Astrocyte (in vitro differentiated cells and primary cell): ENCODE results near the gene C1QTNF12. TPM values are rescaled to one million over a fixed set of nuclear protein-coding genes. Genes with fewer than 3 reads are reported as not detected.

ENCODE experiments used
- DNase-seq: peaks from one replicate; pipeline ENCODE4 v3.0.0-alpha.2; 2010; ENCODE audit warnings: low read depth
- FAIRE-seq: peaks from 2 replicates; lab custom pipeline; 2011; peaks lifted over from hg19 to GRCh38; lab: Jason Lieb, UNC
- H2AFZ ChIP-seq: 2 replicates; pipeline ENCODE4 v1.6.0; 2012; ENCODE audit warnings: low read depth, low read length, inconsistent platforms
- H3K27ac ChIP-seq: 2 replicates; pipeline ENCODE4 v1.5.1; 2011; ENCODE audit warnings: low read depth, low read length, inconsistent platforms
- H3K27me3 ChIP-seq: 2 replicates; pipeline ENCODE4 v1.6.0; 2011; ENCODE audit warnings: low read length, inconsistent platforms; ENCODE audit not compliant: insufficient read depth
- H3K36me3 ChIP-seq: 2 replicates; pipeline ENCODE4 v1.5.1; 2011; ENCODE audit warnings: low read length, inconsistent platforms; ENCODE audit not compliant: insufficient read depth
- H3K4me1 ChIP-seq: 2 replicates; pipeline ENCODE4 v1.5.1; 2011; ENCODE audit warnings: low read length, inconsistent platforms; ENCODE audit not compliant: insufficient read depth
- H3K4me2 ChIP-seq: 2 replicates; pipeline ENCODE4 v1.6.0; 2012; ENCODE audit warnings: low read length, inconsistent platforms
- H3K4me3 ChIP-seq: 2 replicates; pipeline ENCODE4 v1.5.1; 2011; ENCODE audit warnings: low read depth, mild to moderate bottlenecking, low read length, inconsistent platforms; ENCODE audit not compliant: insufficient read depth
- H3K79me2 ChIP-seq: 2 replicates; pipeline ENCODE4 v1.6.0; 2012; ENCODE audit warnings: mild to moderate bottlenecking, low read length, inconsistent platforms; ENCODE audit not compliant: insufficient read depth
- H3K9ac ChIP-seq: 2 replicates; pipeline ENCODE4 v1.6.0; 2012; ENCODE audit warnings: mild to moderate bottlenecking, low read length, inconsistent platforms
- H3K9me3 ChIP-seq: 2 replicates; pipeline ENCODE4 v1.5.1; 2012; ENCODE audit warnings: low read depth, mild to moderate bottlenecking, low read length, inconsistent platforms; ENCODE audit not compliant: insufficient read depth
- H4K20me1 ChIP-seq: 2 replicates; pipeline ENCODE4 v1.6.0; 2012; ENCODE audit warnings: low read length, inconsistent platforms; ENCODE audit not compliant: insufficient read depth
- H3K27ac Mint-ChIP-seq: one replicate; pipeline ENCODE4 v1.8.0; 2021; ENCODE audit warnings: mild to moderate bottlenecking, mixed read lengths; ENCODE audit not compliant: unreplicated experiment
- H3K27me3 Mint-ChIP-seq: one replicate; pipeline ENCODE4 v1.8.0; 2021; ENCODE audit warnings: low read depth, mixed read lengths; ENCODE audit not compliant: unreplicated experiment
- H3K36me3 Mint-ChIP-seq: one replicate; pipeline ENCODE4 v1.8.0; 2021; ENCODE audit warnings: low read depth, mixed read lengths; ENCODE audit not compliant: unreplicated experiment
- H3K4me1 Mint-ChIP-seq: one replicate; pipeline ENCODE4 v1.8.0; 2021; ENCODE audit warnings: low read depth, mixed read lengths; ENCODE audit not compliant: unreplicated experiment
- H3K4me3 Mint-ChIP-seq: one replicate; pipeline ENCODE4 v1.8.0; 2021; ENCODE audit warnings: mild to moderate bottlenecking, moderate library complexity, mixed read lengths; ENCODE audit not compliant: unreplicated experiment
- H3K9me3 Mint-ChIP-seq: one replicate; pipeline ENCODE4 v1.8.0; 2021; ENCODE audit warnings: mild to moderate bottlenecking, mixed read lengths; ENCODE audit not compliant: unreplicated experiment
- CTCF ChIP-seq: IDR thresholded peaks from 2 replicates; pipeline ENCODE4 v1.5.1; 2011; ENCODE audit warnings: low read depth, mild to moderate bottlenecking, inconsistent platforms, low read length, moderate library complexity; ENCODE audit not compliant: insufficient read depth
- EZH2 ChIP-seq: IDR thresholded peaks from 2 replicates; pipeline ENCODE4 v1.6.1; 2012; ENCODE audit warnings: mild to moderate bottlenecking, low read length, inconsistent platforms; ENCODE audit not compliant: insufficient read depth
- total RNA-seq: library from RNA; stranded (reverse); gene quantifications from 2 replicates; pipeline ENCODE4 v1.2.1, GENCODE V29; 2021

Gene C1QTNF12
- total RNA-seq, 1 donor from 2014 or later, result 3.9 TPM

GRCh38 chr1:1221887-1222574 is 24.5 kb downstream of the C1QTNF12 start:
- H3K4me2 ChIP-seq, result no peak overlapping the region
- FAIRE-seq (no peak), DNase-seq (no peak)
- H3K79me2 ChIP-seq, result peaks cover 42% of the 10 kb centered on the region
- H3K9me3 ChIP-seq, result no peaks in the 10 kb centered on the region
- H3K9ac ChIP-seq, result no peak overlapping the region
- H3K36me3 ChIP-seq, result peaks cover 6% of the 10 kb centered on the region
- H3K27ac ChIP-seq, result no peak overlapping the region
- peaks cover 52% of the 10 kb centered on the region for H4K20me1 ChIP-seq
- no peak overlapping the region for H3K4me3 ChIP-seq
- Mint-ChIP-seq H3K27ac (no peak overlapping the region), H3K36me3 (peaks cover 15% of the 10 kb centered on the region), H3K9me3 (no peaks in the 10 kb centered on the region), H3K4me3 (no peak overlapping the region), H3K4me1 (no peaks in the 10 kb centered on the region), H3K27me3 (no peaks in the 10 kb centered on the region)
- H3K4me1 ChIP-seq, result no peaks in the 10 kb centered on the region
- H2AFZ ChIP-seq, result no peak overlapping the region
- no peaks in the 10 kb centered on the region for H3K27me3 ChIP-seq
- TF ChIP-seq EZH2, result no peak
- no peak for TF ChIP-seq CTCF

GRCh38 chr1:1220197-1220596 is 26.3 kb downstream of the C1QTNF12 start:
- Histone ChIP-seq H4K20me1 (peaks cover 45% of the 10 kb centered on the region), H2AFZ (no peak overlapping the region), H3K27me3 (no peaks in the 10 kb centered on the region), H3K79me2 (peaks cover 23% of the 10 kb centered on the region), H3K27ac (no peak overlapping the region), H3K9ac (no peak overlapping the region), H3K9me3 (no peaks in the 10 kb centered on the region), H3K36me3 (peaks cover 6% of the 10 kb centered on the region), H3K4me3 (no peak overlapping the region), H3K4me1 (no peaks in the 10 kb centered on the region), H3K4me2 (no peak overlapping the region)
- FAIRE-seq (no peak), DNase-seq (no peak)
- Mint-ChIP-seq H3K9me3 (no peaks in the 10 kb centered on the region), H3K27me3 (no peaks in the 10 kb centered on the region), H3K36me3 (peaks cover 14% of the 10 kb centered on the region), H3K4me1 (no peaks in the 10 kb centered on the region), H3K27ac (no peak overlapping the region), H3K4me3 (no peak overlapping the region)
- no peak for TF ChIP-seq CTCF
- TF ChIP-seq EZH2, result no peak

GRCh38 chr1:1219341-1219740 is 27.2 kb downstream of the C1QTNF12 start:
- no peak overlapping the region for H2AFZ ChIP-seq
- H3K79me2 ChIP-seq, result peaks cover 15% of the 10 kb centered on the region
- no peak overlapping the region for H3K4me3 ChIP-seq
- no peak overlapping the region for H3K4me2 ChIP-seq
- no peaks in the 10 kb centered on the region for H3K27me3 ChIP-seq
- Mint-ChIP-seq H3K4me1 (peaks cover 2% of the 10 kb centered on the region), H3K27ac (no peak overlapping the region), H3K4me3 (no peak overlapping the region), H3K9me3 (no peaks in the 10 kb centered on the region), H3K27me3 (no peaks in the 10 kb centered on the region), H3K36me3 (peaks cover 14% of the 10 kb centered on the region)
- no peaks in the 10 kb centered on the region for H3K9me3 ChIP-seq
- peaks cover 37% of the 10 kb centered on the region for H4K20me1 ChIP-seq
- H3K36me3 ChIP-seq, result peaks cover 6% of the 10 kb centered on the region
- H3K4me1 ChIP-seq, result no peaks in the 10 kb centered on the region
- FAIRE-seq (no peak), DNase-seq (no peak)
- no peak overlapping the region for H3K27ac ChIP-seq
- TF ChIP-seq CTCF (no peak), EZH2 (no peak)
- H3K9ac ChIP-seq, result no peak overlapping the region
